SJSA1 (cell line): ENCODE results near the gene C2orf76. TPM values are rescaled to one million over a fixed set of nuclear protein-coding genes. Genes with fewer than 3 reads are reported as not detected.
"Not testable (repeated sequence)": the region's sequence is repeated elsewhere in the genome, so short reads cannot be mapped to it uniquely, and the experiment has no call there.

Experiments
- DNase-seq, 2 experiments: peaks; one replicate each; pipeline ENCODE4 v3.0.0-alpha.2; 2015 to 2020; ENCODE audit warnings: low spot score in 2 of 2, low read depth in 1 of 2
- H3K27ac ChIP-seq: fragments of 250-450 bp; sonication (Bioruptor Pico); 2 replicates; pipeline ENCODE4 v1.5.1; 2020; ENCODE audit warnings: mild to moderate bottlenecking, moderate library complexity
- H3K27me3 ChIP-seq: fragments of 250-450 bp; sonication (Bioruptor Pico); replicated peaks from 2 replicates; pipeline ENCODE4 v1.5.1; 2020; ENCODE audit warnings: mild to moderate bottlenecking, moderate library complexity
- H3K36me3 ChIP-seq: fragments of 250-450 bp; sonication (Bioruptor Pico); 2 replicates; pipeline ENCODE4 v1.5.1; 2020; ENCODE audit warnings: mild to moderate bottlenecking
- H3K4me1 ChIP-seq: fragments of 250-450 bp; sonication (Bioruptor Pico); replicated peaks from 2 replicates; pipeline ENCODE4 v1.6.1; 2021; ENCODE audit warnings: mild to moderate bottlenecking
- H3K4me3 ChIP-seq: fragments of 250-450 bp; sonication (Bioruptor Pico); 2 replicates; pipeline ENCODE4 v1.5.1; 2020; ENCODE audit warnings: mild to moderate bottlenecking
- H3K9me3 ChIP-seq: fragments of 250-450 bp; sonication (Bioruptor Pico); replicated peaks from 2 replicates; pipeline ENCODE4 v1.5.1; 2020; ENCODE audit warnings: mild to moderate bottlenecking
- total RNA-seq: library from RNA; depleted of rRNA; stranded (reverse); fragments of >200 nt; shearing (Covaris generic); gene quantifications from 2 replicates; pipeline ENCODE4 v1.2.3, GENCODE V29; 2014

Gene C2orf76
- total RNA-seq, 1 experiment from 2014 or later = 18.3 TPM

DNA sequence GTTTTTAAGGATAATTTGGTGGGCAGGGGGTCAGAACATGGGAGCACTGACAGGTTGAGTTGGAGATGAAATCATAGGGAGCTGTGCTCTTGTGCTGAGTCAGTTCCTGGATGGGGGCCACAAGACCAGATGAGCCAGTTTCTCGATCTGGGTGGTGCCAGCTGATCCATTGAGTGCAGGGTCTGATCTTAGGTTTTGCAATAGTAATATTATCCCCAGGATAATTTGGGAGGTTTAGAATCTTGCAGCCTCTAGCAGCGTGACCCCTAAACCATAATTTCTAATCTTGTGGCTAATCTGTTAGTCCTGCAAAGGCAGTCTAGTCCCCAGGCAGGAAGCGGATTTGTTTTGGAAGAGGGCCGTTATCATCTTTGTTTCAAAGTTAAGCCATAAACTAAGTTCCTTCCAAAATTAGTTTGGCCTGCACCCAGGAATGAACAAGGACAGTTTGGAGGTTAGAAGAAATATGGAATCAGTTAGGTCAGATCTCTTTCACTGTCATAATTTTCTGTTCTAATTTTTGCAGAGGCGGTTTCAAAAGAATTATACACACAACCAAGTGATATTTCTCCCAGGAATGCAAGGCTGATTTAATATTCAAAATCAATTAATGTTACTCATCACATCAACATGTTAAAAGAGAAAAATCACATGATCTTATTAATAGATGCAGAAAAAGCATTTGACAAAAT, 23.1 kb upstream of the C2orf76 start:
- H3K27ac ChIP-seq = no peak overlapping the region

GRCh38 chr2:119387381-119388129, 20.9 kb upstream of the C2orf76 start:
- no peak for DNase-seq
- no peak overlapping the region for H3K4me3 ChIP-seq
- H3K4me1 ChIP-seq = no peaks in the 10 kb centered on the region
- no peaks in the 10 kb centered on the region for H3K36me3 ChIP-seq
- no peaks in the 10 kb centered on the region for H3K9me3 ChIP-seq
- no peaks in the 10 kb centered on the region for H3K27me3 ChIP-seq
- H3K27ac ChIP-seq = no peak overlapping the region

More for the DNA sequence above, 23.1 kb upstream of the C2orf76 start:
- Histone ChIP-seq H3K4me3 (no peak overlapping the region), H3K4me1 (no peaks in the 10 kb centered on the region), H3K27me3 (0 out of 2 replicates have a peak, but pooled peaks cover 3% of the 10 kb centered on the region), H3K36me3 (no peaks in the 10 kb centered on the region), H3K9me3 (no peaks in the 10 kb centered on the region)
- DNase-seq = no peak

DNA sequence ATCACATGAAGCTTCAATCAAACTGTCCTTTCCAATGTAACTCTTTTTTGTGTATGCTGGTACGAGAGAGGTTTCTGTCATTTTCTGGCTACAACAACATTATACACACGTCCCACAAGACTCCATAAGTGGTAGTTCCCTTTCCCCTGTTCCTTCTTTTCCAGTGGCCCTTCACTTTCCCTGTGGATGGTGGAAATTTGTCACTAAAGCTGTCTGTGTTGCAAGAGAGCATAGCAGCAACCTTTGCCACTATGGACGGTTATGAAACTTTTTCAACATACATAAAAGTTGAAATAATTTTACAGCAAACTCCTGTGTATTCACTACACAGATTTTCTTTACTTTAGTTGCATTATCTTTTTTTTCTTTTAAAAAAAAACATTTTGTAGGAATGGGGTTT, 18.8 kb upstream of the C2orf76 start:
- Histone ChIP-seq H3K9me3 (no peaks in the 10 kb centered on the region), H3K4me3 (no peak overlapping the region), H3K27me3 (no peaks in the 10 kb centered on the region), H3K36me3 (no peaks in the 10 kb centered on the region), H3K27ac (no peak overlapping the region), H3K4me1 (no peaks in the 10 kb centered on the region)
- DNase-seq = no peak

DNA sequence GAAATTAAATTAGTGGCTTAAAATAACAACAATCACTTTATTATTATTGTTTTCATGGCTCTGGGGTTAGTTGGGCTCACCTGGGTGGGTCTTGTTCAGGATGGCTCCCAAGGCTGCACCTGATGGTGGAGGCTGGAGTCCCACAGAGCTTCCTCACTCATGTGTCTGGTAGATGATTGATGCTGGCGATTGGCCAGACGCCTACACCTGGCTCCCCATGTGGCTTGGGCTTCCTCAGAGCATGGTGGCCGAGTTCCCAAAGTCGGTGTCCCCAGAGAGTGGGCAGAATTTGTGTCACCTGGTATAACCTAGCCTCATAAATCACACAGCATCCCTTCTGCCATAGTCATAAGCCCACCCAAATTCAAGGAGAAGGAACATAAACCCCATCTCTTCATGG, 18.3 kb upstream of the C2orf76 start:
- H3K9me3 ChIP-seq = no peaks in the 10 kb centered on the region

DNA sequence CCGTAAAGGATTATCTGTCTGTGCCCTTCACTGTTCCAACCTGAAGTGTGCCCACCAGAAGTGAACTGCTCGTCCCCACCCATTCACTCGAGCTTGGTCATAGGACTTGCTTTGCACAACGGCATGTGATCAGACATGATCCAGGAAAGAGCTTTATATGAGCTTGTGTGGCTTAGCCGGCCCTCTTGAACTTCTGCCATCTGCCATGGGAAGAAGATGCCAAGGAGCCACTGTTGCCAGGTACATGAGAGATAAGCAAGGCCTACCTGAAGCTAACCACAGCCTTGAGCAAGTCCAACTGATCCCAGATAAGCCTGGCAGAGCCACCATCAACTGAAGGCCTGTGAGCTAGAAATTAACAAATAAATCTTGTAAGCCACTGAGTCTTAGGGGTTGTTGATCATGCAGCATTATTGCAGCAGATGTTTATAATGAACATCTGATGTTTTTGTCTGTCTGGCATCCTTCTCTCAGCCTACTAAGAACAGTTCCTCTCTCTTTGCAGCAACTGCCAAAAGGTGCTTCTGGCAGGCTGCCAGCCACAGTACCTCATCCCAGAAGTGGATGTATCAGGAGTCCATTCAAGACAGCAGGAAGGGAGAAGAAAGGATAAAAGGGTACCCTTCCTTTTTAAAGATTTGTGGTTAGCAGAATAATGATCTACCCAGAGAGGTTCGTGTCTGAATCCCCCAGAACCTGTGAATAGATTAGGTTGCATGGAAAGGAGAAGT, 16.9 kb upstream of the C2orf76 start:
- no peak overlapping the region for H3K4me3 ChIP-seq
- no peak for DNase-seq
- no peaks in the 10 kb centered on the region for H3K9me3 ChIP-seq
- H3K36me3 ChIP-seq = no peaks in the 10 kb centered on the region
- no peaks in the 10 kb centered on the region for H3K4me1 ChIP-seq
- H3K27me3 ChIP-seq = peaks cover 3% of the 10 kb centered on the region; the same call in 1 of the 2 replicates
- no peak overlapping the region for H3K27ac ChIP-seq

More for the DNA sequence above, 18.3 kb upstream of the C2orf76 start:
- no peak for DNase-seq
- H3K36me3 ChIP-seq = no peaks in the 10 kb centered on the region
- no peaks in the 10 kb centered on the region for H3K4me1 ChIP-seq
- peaks cover 2% of the 10 kb centered on the region; the same call in 1 of the 2 replicates for H3K27me3 ChIP-seq
- no peak overlapping the region for H3K4me3 ChIP-seq
- H3K27ac ChIP-seq = no peak overlapping the region

GRCh38 chr2:119378566-119378965, 11.9 kb upstream of the C2orf76 start:
- no peak for DNase-seq
- no peaks in the 10 kb centered on the region for H3K4me1 ChIP-seq
- H3K9me3 ChIP-seq = no peaks in the 10 kb centered on the region
- H3K27me3 ChIP-seq = peaks cover 3% of the 10 kb centered on the region; the same call in 1 of the 2 replicates
- H3K36me3 ChIP-seq = peaks cover 1% of the 10 kb centered on the region
- H3K4me3 ChIP-seq = no peak overlapping the region
- H3K27ac ChIP-seq = no peak overlapping the region

- no peak overlapping the region for H3K27ac ChIP-seq
- no peak for DNase-seq
These were observed 11.3 kb upstream of the C2orf76 start for GRCh38 chr2:119377993-119378345.

DNA sequence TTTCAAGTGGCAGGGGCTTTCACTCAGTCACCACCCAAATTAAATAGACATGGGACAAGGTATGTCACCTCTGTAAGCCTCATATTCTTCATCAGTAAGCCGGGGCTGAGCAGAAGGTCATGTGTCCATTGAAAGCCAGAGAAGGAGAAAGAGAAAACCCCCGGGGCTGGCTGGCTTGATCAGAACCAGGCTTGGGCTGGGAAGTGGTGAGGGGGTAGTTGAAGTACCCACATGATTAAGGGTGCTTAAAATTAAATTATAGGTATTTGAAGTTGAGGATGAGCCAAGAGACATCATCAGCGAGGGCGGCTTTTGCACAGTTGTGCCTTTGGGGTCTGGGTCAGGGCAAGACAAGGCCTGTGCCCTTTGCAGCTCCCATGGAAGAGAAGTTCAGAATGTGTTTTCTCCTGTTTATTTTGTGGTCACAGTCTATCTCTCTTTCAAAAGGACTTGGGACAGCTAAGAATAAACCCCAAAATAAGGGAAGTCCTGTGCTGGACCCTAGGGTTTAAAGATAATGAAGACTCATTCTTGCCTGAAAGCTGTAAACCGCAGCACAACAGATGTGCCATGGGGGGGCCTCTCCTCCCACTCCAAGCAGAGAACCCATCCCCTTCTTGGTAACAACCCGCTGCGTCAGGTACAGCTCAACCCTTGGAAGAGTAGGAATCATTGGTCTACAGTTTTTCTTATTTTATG, 10.8 kb upstream of the C2orf76 start:
- DNase-seq = no peak
- Histone ChIP-seq H3K4me3 (no peak overlapping the region), H3K36me3 (peaks cover 13% of the 10 kb centered on the region), H3K27ac (no peak overlapping the region), H3K4me1 (no peaks in the 10 kb centered on the region), H3K9me3 (no peaks in the 10 kb centered on the region), H3K27me3 (peaks cover 3% of the 10 kb centered on the region; the same call in 1 of the 2 replicates)

More at GRCh38 chr2:119377993-119378345, 11.3 kb upstream of the C2orf76 start:
- no peaks in the 10 kb centered on the region for H3K4me1 ChIP-seq
- H3K27me3 ChIP-seq = peaks cover 3% of the 10 kb centered on the region; the same call in 1 of the 2 replicates
- no peak overlapping the region for H3K4me3 ChIP-seq
- H3K9me3 ChIP-seq = no peaks in the 10 kb centered on the region
- peaks cover 7% of the 10 kb centered on the region for H3K36me3 ChIP-seq

GRCh38 chr2:119376810-119377209, 10.2 kb upstream of the C2orf76 start:
- Histone ChIP-seq H3K9me3 (no peaks in the 10 kb centered on the region), H3K36me3 (peaks cover 19% of the 10 kb centered on the region), H3K4me3 (no peak overlapping the region), H3K27ac (no peak overlapping the region), H3K27me3 (peaks cover 3% of the 10 kb centered on the region; the same call in 1 of the 2 replicates), H3K4me1 (no peaks in the 10 kb centered on the region)
- no peak for DNase-seq

DNA sequence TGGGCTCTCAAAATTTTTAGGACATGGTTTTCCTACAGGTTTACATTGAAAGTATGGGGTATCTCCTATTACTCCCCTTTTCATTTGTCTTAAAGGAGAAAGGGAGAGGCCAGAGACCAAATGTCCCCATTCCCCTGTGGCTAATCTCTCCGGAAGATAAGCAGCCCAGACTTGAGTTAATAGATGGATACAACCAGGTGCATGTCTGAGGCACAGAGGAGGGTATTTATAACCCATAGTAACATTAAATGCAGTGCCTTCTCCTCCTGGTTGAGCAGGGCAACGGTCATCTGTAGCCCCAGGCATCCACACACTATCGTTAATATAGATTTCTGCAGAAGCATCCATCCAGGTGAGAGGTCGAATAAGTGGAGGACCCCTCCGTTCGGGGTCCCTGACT, 9.8 kb upstream of the C2orf76 start:
- H3K4me3 ChIP-seq, H3K27me3 ChIP-seq, H3K27ac ChIP-seq, DNase-seq, H3K9me3 ChIP-seq, H3K4me1 ChIP-seq: not testable (repeated sequence)
- peaks cover 23% of the 10 kb centered on the region for H3K36me3 ChIP-seq

DNA sequence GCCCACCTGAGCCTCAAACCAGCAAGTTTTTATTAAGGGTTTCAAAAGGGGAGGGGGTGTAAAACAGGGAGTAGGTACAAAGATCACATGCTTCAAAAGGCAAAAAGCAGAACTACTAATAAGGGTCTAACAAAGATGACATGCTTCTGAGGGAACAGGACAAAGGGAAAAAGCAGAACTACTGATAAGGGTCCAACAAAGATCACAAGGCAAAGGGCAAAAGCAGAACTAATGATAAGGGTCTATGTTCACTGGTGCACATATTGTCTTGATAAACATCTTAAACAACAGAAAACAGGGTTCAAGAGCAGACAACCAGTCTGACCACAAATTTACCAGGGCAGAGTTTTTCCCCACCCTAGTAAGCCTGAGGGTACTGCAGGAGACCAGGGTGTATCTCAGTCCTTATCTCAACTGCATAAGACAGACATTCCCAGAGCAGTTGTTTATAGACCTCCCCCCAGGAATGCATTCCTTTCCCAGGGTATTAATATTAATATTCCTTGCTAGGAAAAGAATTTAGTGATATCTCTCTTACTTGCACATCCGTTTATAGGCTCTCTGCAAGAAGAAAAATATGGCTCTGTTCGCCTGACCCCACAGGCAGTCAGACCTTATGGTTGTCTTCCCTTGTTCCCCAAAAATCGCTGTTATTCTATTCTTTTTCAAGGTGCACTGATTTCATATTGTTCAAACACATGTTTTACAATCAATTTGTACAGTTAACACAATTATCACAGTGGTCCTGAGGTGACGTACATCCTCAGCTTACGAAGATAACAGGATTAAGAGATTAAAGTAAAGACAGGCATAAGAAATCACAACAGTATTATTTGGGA, 7.5 kb upstream of the C2orf76 start:
- not testable (repeated sequence) for H3K9me3 ChIP-seq, H3K27ac ChIP-seq, H3K4me1 ChIP-seq, H3K4me3 ChIP-seq, DNase-seq, H3K27me3 ChIP-seq
- H3K36me3 ChIP-seq = peaks cover 46% of the 10 kb centered on the region

DNA sequence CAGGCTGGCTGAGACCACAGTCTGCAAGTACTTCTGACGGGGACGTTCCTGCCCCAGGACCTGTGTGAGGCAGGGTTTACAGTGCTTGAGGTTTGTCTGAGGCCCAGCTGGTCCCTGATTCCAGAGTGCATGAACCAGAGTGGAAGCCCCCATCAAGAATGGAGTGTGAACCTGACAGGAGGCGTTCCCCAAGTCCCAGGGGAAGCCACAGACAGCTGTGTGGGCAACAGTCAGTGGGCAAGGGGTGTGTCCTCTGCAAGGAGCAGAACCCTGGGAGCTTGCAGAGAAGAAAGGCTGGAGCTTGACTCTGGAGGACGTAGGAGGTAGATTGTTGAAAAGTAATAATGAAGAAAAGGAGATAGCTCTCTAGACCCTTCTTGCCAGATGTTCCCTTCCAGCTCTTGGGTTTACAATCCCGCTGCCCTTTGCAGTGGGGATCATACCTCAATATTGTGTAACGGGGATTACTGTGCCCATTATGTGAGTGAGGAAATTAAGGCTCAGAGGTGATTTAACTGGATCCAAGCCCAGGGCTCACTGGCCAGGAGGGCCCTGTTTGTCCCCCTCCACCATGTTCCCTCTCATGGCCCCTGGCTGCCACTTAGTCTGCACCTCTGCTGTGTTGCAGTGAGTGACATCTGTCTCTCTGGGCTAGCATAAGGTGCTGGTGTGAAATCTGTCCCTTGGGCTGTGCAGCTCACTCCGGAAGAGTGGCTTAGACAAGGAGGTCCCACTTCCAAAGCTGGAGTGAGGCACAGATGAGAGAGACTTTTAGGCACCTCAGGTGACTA, 6.3 kb upstream of the C2orf76 start:
- peaks cover 57% of the 10 kb centered on the region for H3K36me3 ChIP-seq
- no peak for DNase-seq
- H3K27me3 ChIP-seq = no peaks in the 10 kb centered on the region
- H3K4me1 ChIP-seq = peaks cover 2% of the 10 kb centered on the region
- no peak overlapping the region for H3K4me3 ChIP-seq
- H3K27ac ChIP-seq = no peak overlapping the region
- H3K9me3 ChIP-seq = no peaks in the 10 kb centered on the region
